Measurements from ENCODE around the gene TMEM141. TPM values are rescaled to one million over a fixed set of nuclear protein-coding genes. Genes with fewer than 3 reads are reported as not detected.
"Not testable (repeated sequence)": the region's sequence is repeated elsewhere in the genome, so short reads cannot be mapped to it uniquely, and the experiment has no call there.

Gene TMEM141
- polyA plus RNA-seq, 1 of the 3 experiments (the other 2 are of a cell fraction) = 112 TPM

DNA sequence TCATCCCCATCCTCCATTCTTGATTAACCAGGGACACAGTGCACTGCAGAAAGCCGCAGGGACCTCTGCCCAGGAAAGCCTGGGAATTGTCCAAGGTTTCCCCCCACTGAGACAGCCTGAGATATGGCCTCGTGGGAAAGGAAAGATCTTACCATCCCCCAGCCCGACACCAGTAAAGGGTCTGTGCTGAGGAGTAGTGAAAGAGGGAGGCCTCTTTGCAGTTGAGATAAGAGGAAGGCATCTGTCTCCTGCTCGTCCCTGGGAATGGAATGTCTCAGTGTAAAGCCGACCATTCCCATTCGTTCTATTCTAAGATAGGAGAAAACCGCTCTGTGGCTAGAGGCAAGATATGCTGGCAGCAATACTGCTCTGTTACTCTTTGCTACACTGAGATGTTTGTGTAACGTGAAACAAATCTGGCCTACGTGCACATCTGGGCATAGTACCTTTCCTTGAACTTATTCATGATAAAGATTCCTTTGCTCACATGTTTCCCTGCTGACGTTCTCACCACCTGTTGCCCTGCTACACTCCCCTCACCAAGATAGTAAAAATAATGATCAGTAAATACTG lies 5.7 kb downstream of the TMEM141 start:
- WGBS (ENCODE audit: low lambda C conversion rate) = 25% methylated on average over 9 of the region's 10 CpGs
- H2AFZ ChIP-seq (ENCODE audit: low read depth); DNase-seq; H3K4me2 ChIP-seq; H3K9ac ChIP-seq; H3K4me3 ChIP-seq (ENCODE audit: low read depth in 2 of 2, low read length in 1 of 2); POLR2A ChIA-PET; H3K9me3 ChIP-seq; H3K27me3 ChIP-seq (ENCODE audit: insufficient read depth); H3K79me2 ChIP-seq (ENCODE audit: insufficient read depth); H3K36me3 ChIP-seq (replicated peaks in 1 of 2; ENCODE audit: control insufficient read depth in 1 of 2, insufficient read depth in 2 of 2, low read length in 1 of 2); H4K20me1 ChIP-seq (ENCODE audit: insufficient read depth); H3K9me2 ChIP-seq: not testable (repeated sequence)
- Histone ChIP-seq H3K4me1 (ENCODE audit: control insufficient read depth in 1 of 2, insufficient read depth in 2 of 2, low read depth in 1 of 2, low read length in 1 of 2) (peaks cover 5 to 51% of the 10 kb centered on the region in 2 experiments; a peak in 2 of 4 replicates), H3F3A (replicated peaks; ENCODE audit: insufficient read depth) (peaks cover 14% of the 10 kb centered on the region), H3K27ac (ENCODE audit: low read depth in 2 of 2, low read length in 1 of 2) (peak overlapping the region in 1 of 2 experiments; percentile 91; a peak in 2 of 4 replicates)
- CTCF ChIA-PET = interaction anchor here (1.2 to 1.7 kb wide), 2 partner anchors 37 to 47 kb away, joined by 3 to 4 read pairs; no protein-coding TSS in a partner anchor
- TF ChIP-seq MXI1 (IDR thresholded peaks at IDR 0.05; ENCODE audit: low read depth, low read length) = peak; percentile 53; the same call in 1 of the 2 replicates
- peak; percentile 60 for TF ChIP-seq GATA2 (CRISPR knock-in tag; IDR thresholded peaks at IDR 0.05)

DNA sequence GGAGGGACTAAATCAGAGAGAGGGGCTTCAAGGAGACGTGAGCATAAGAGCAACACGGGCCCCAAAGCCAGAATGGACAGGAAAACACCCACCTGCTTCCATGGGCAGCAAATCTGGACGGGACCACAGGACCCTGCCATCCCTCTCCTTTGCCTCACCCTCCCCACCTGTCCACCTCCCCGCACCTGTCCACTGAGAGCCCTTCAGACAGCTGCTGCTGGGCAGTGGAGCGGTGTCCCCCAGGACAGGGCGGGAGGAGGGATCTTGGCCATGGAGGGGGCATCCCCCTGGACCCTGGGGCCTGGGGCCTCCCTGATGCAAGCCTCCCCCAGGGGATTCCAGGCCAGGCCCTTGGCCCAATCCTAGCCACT lies 7.5 kb downstream of the TMEM141 start:
- Histone ChIP-seq H3K4me3 (ENCODE audit: low read depth in 2 of 2, low read length in 1 of 2) (no peak overlapping the region), H3K9me3 (no peaks in the 10 kb centered on the region), H3K79me2 (ENCODE audit: insufficient read depth) (no peaks in the 10 kb centered on the region), H3K27me3 (ENCODE audit: insufficient read depth) (no peaks in the 10 kb centered on the region), H3K27ac (ENCODE audit: low read depth in 2 of 2, low read length in 1 of 2) (no peak overlapping the region; a peak in 1 of 4 replicates), H2AFZ (ENCODE audit: low read depth) (no peak overlapping the region), H3F3A (replicated peaks; ENCODE audit: insufficient read depth) (peaks cover 14% of the 10 kb centered on the region), H4K20me1 (ENCODE audit: insufficient read depth) (no peaks in the 10 kb centered on the region), H3K36me3 (replicated peaks in 1 of 2; ENCODE audit: control insufficient read depth in 1 of 2, insufficient read depth in 2 of 2, low read length in 1 of 2) (no peaks in the 10 kb centered on the region), H3K9ac (no peak overlapping the region), H3K4me2 (no peak overlapping the region), H3K4me1 (ENCODE audit: control insufficient read depth in 1 of 2, insufficient read depth in 2 of 2, low read depth in 1 of 2, low read length in 1 of 2) (peaks cover 5 to 40% of the 10 kb centered on the region in 2 experiments; a peak in 2 of 4 replicates), H3K9me2 (no peaks in the 10 kb centered on the region)
- no peak for DNase-seq
- CTCF ChIA-PET = interaction anchor here (1.3 to 2.8 kb wide), 4 partner anchors 9 to 40 kb away, joined by 4 to 11 read pairs (median 5); partner anchors contain the start of genes LCN8 and RABL6
- TF ChIP-seq, protein P1, sequence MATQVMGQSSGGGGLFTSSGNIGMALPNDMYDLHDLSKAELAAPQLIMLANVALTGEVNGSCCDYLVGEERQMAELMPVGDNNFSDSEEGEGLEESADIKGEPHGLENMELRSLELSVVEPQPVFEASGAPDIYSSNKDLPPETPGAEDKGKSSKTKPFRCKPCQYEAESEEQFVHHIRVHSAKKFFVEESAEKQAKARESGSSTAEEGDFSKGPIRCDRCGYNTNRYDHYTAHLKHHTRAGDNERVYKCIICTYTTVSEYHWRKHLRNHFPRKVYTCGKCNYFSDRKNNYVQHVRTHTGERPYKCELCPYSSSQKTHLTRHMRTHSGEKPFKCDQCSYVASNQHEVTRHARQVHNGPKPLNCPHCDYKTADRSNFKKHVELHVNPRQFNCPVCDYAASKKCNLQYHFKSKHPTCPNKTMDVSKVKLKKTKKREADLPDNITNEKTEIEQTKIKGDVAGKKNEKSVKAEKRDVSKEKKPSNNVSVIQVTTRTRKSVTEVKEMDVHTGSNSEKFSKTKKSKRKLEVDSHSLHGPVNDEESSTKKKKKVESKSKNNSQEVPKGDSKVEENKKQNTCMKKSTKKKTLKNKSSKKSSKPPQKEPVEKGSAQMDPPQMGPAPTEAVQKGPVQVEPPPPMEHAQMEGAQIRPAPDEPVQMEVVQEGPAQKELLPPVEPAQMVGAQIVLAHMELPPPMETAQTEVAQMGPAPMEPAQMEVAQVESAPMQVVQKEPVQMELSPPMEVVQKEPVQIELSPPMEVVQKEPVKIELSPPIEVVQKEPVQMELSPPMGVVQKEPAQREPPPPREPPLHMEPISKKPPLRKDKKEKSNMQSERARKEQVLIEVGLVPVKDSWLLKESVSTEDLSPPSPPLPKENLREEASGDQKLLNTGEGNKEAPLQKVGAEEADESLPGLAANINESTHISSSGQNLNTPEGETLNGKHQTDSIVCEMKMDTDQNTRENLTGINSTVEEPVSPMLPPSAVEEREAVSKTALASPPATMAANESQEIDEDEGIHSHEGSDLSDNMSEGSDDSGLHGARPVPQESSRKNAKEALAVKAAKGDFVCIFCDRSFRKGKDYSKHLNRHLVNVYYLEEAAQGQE (IDR thresholded peaks at IDR 0.05; ENCODE audit: low read depth, low read length) = no peak
- TF ChIP-seq FOXM1 (IDR thresholded peaks at IDR 0.05; ENCODE audit: low read depth) (no peak), YY1 (IDR thresholded peaks at IDR 0.05; ENCODE audit: low read depth) (no peak), FOSL2 (IDR thresholded peaks at IDR 0.05; ENCODE audit: borderline replicate concordance, low read depth) (no peak)
- TF ChIP-seq, protein P2, sequence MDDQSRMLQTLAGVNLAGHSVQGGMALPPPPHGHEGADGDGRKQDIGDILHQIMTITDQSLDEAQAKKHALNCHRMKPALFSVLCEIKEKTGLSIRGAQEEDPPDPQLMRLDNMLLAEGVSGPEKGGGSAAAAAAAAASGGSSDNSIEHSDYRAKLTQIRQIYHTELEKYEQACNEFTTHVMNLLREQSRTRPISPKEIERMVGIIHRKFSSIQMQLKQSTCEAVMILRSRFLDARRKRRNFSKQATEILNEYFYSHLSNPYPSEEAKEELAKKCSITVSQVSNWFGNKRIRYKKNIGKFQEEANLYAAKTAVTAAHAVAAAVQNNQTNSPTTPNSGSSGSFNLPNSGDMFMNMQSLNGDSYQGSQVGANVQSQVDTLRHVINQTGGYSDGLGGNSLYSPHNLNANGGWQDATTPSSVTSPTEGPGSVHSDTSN (IDR thresholded peaks at IDR 0.05) = no peak
- POLR2A ChIA-PET = interaction anchor here (1.1 to 1.2 kb wide), 2 partner anchors 9 to 10 kb away, joined by 3 read pairs; partner anchors contain the start of gene RABL6
- WGBS (ENCODE audit: low lambda C conversion rate) = 97% methylated on average over 6 of the region's 6 CpGs
